ENCODE results near the gene MXD4.
"Not testable (repeated sequence)": the region's sequence is repeated elsewhere in the genome, so short reads cannot be mapped to it uniquely, and the experiment has no call there.

Gene MXD4

GRCh38 chr4:2217726-2218125 lies 44.2 kb downstream of the MXD4 start:
- FAIRE-seq: no peak

GRCh38 chr4:2212831-2213230 lies 49.1 kb downstream of the MXD4 start:
- FAIRE-seq: no peak

GRCh38 chr4:2202789-2203188 lies 59.1 kb downstream of the MXD4 start:
- not testable (repeated sequence) for FAIRE-seq

Data from A204.1 (cell line).